Neural cell (in vitro differentiated cells): Measurements from ENCODE around the gene MRPS15. TPM values are rescaled to one million over a fixed set of nuclear protein-coding genes. Genes with fewer than 3 reads are reported as not detected.

Experiments
- H2AFZ ChIP-seq: fragments of 200-600, 300-800 bp; sonication (generic), shearing (Covaris generic); 2 replicates; pipeline ENCODE4 v1.6.0; 2014; ENCODE audit warnings: low read depth, mild to moderate bottlenecking, antibody characterized with exemption, low read length, moderate library complexity
- H3F3A ChIP-seq: fragments of 200-600 bp; shearing (Covaris generic); 2 replicates; pipeline ENCODE4 v1.6.1; 2016; ENCODE audit warnings: mild to moderate bottlenecking, moderate library complexity, mixed read lengths, antibody characterized with exemption, low read length; ENCODE audit not compliant: insufficient read depth, poor library complexity, severe bottlenecking
- H3K27ac ChIP-seq: fragments of 200-600, 300-800 bp; sonication (generic), shearing (Covaris generic); 2 replicates; pipeline ENCODE4 v1.5.1; 2014; ENCODE audit warnings: mild to moderate bottlenecking, low read length, moderate library complexity
- H3K27me3 ChIP-seq: fragments of 300-800, 200-600 bp; sonication (generic), shearing (Covaris generic); 2 replicates; pipeline ENCODE4 v1.6.0; 2014; ENCODE audit warnings: mild to moderate bottlenecking, low read depth, low read length, moderate library complexity; ENCODE audit not compliant: insufficient read depth
- H3K36me3 ChIP-seq: fragments of 300-800, 200-600 bp; sonication (generic), shearing (Covaris generic); 2 replicates; pipeline ENCODE4 v1.5.1; 2014; ENCODE audit warnings: mild to moderate bottlenecking, antibody characterized with exemption, low read length, moderate library complexity; ENCODE audit not compliant: insufficient read depth
- H3K4me2 ChIP-seq: fragments of 300-800, 200-600 bp; sonication (generic), shearing (Covaris generic); 2 replicates; pipeline ENCODE4 v1.6.0; 2014; ENCODE audit warnings: mild to moderate bottlenecking, low read length
- H3K4me3 ChIP-seq: fragments of 300-800, 200-600 bp; sonication (generic), shearing (Covaris generic); 2 replicates; pipeline ENCODE4 v1.5.1; 2014; ENCODE audit warnings: mild to moderate bottlenecking, low read length, moderate library complexity
- H3K79me2 ChIP-seq: fragments of 200-600 bp; shearing (Covaris generic); replicated peaks from 2 replicates; pipeline ENCODE4 v1.6.0; 2014; ENCODE audit warnings: mild to moderate bottlenecking, low read length, moderate library complexity; ENCODE audit not compliant: insufficient read depth
- H3K9ac ChIP-seq: fragments of 300-800, 200-600 bp; sonication (generic), shearing (Covaris generic); 2 replicates; pipeline ENCODE4 v1.6.1; 2016; ENCODE audit warnings: mild to moderate bottlenecking, low read length, mixed read lengths
- H3K9me2 ChIP-seq: fragments of 200-600 bp; shearing (Covaris generic); 2 replicates; pipeline ENCODE4 v1.6.1; 2016; ENCODE audit warnings: mild to moderate bottlenecking, low read length, mixed read lengths; ENCODE audit not compliant: insufficient read depth
- H3K9me3 ChIP-seq: fragments of 200-600, 300-800 bp; sonication (generic), shearing (Covaris generic); 2 replicates; pipeline ENCODE4 v1.6.1; 2016; ENCODE audit warnings: mild to moderate bottlenecking, mixed run types, low read length, moderate library complexity, mixed read lengths
- H4K20me1 ChIP-seq: fragments of 200-600 bp; shearing (Covaris generic); 2 replicates; pipeline ENCODE4 v1.6.1; 2016; ENCODE audit warnings: mild to moderate bottlenecking, mixed run types; ENCODE audit not compliant: insufficient read depth
- CTCF ChIP-seq: fragments of 450-650 bp; IDR thresholded peaks from 2 replicates; pipeline ENCODE4 v1.5.1; 2014; ENCODE audit warnings: antibody characterized with exemption, mild to moderate bottlenecking, moderate library complexity; ENCODE audit not compliant: poor library complexity, severe bottlenecking
- EP300 ChIP-seq: fragments of 450-650 bp; conservative IDR thresholded peaks from 2 replicates; pipeline ENCODE4 v1.6.1; 2014; ENCODE audit warnings: antibody characterized with exemption, mild to moderate bottlenecking, moderate library complexity; ENCODE audit not compliant: poor library complexity, severe bottlenecking
- EZH2 ChIP-seq: fragments of 200-600, 300-800 bp; shearing (Covaris generic), sonication (generic); IDR thresholded peaks from 2 replicates; pipeline ENCODE4 v1.6.1; 2014; ENCODE audit warnings: antibody characterized with exemption, low read length, borderline replicate concordance, mild to moderate bottlenecking; ENCODE audit not compliant: insufficient read depth, poor library complexity, severe bottlenecking
- MXI1 ChIP-seq: fragments of 450-650 bp; conservative IDR thresholded peaks from 2 replicates; pipeline ENCODE4 v1.6.1; 2014; ENCODE audit warnings: antibody characterized with exemption, mild to moderate bottlenecking; ENCODE audit not compliant: poor library complexity, severe bottlenecking
- POLR2AphosphoS5 ChIP-seq: IDR thresholded peaks from 2 replicates; pipeline ENCODE4 v1.6.1; 2012
- RAD21 ChIP-seq: fragments of 450-650 bp; conservative IDR thresholded peaks from 2 replicates; pipeline ENCODE4 v1.6.1; 2014; ENCODE audit warnings: antibody characterized with exemption, mild to moderate bottlenecking, moderate library complexity
- REST ChIP-seq: IDR thresholded peaks from 2 replicates; pipeline ENCODE4 v1.6.1; 2012; ENCODE audit warnings: borderline replicate concordance
- SMC3 ChIP-seq: fragments of 450-650 bp; conservative IDR thresholded peaks from 2 replicates; pipeline ENCODE4 v1.6.1; 2014; ENCODE audit warnings: antibody characterized with exemption, mild to moderate bottlenecking, moderate library complexity; ENCODE audit not compliant: poor library complexity
- TAF1 ChIP-seq: IDR thresholded peaks from 2 replicates; pipeline ENCODE4 v1.6.1; 2012; ENCODE audit warnings: low read depth
- polyA plus RNA-seq: library from polyadenylated mRNA; depleted of rRNA; stranded (reverse); fragments of >200 nt; gene quantifications from 2 replicates; pipeline ENCODE4 v1.2.3, GENCODE V29; 2014

MRPS15 gene
- polyA plus RNA-seq, 1 donor from 2014 or later, result 65.6 TPM

- no peak overlapping the region for H3K9ac ChIP-seq
- no peak overlapping the region for H2AFZ ChIP-seq
- H3K27ac ChIP-seq, result no peak overlapping the region
- H3K9me3 ChIP-seq, result no peaks in the 10 kb centered on the region
- H4K20me1 ChIP-seq, result no peaks in the 10 kb centered on the region
- no peak overlapping the region for H3K4me3 ChIP-seq
- no peaks in the 10 kb centered on the region for H3K9me2 ChIP-seq
- H3K27me3 ChIP-seq, result no peaks in the 10 kb centered on the region
- H3K79me2 ChIP-seq, result peaks cover 9% of the 10 kb centered on the region
- TF ChIP-seq POLR2AphosphoS5 (no peak), SMC3 (no peak), EZH2 (no peak), REST (no peak), TAF1 (no peak), EP300 (no peak), CTCF (no peak), RAD21 (no peak), MXI1 (no peak)
- no peak overlapping the region for H3K4me2 ChIP-seq
- H3F3A ChIP-seq, result no peaks in the 10 kb centered on the region
- no peaks in the 10 kb centered on the region for H3K36me3 ChIP-seq
Measured at GRCh38 chr1:36446746-36447145, 17.4 kb downstream of the MRPS15 start.

DNA sequence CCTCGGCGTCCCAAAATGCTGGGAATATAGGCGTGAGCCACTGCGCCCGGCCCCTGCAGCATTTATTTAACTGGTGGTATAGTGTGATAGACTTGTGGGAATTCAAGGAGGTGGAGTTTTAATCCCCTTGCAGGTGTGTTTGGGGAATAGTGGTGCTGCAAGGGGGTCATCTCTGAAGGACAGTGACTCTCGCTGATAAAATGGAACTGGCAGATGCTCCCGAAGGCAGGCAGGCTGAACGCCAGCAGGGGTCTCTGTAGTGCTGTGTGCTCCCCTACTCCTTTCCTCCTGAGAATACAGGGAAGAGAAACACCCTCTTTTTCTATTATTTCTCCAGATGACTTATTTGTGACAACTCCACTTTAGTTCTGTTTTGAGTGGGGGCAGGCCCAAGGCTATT is 17.9 kb downstream of the MRPS15 start:
- Histone ChIP-seq H3K27me3 (no peaks in the 10 kb centered on the region), H3K9me3 (no peaks in the 10 kb centered on the region), H3K79me2 (peaks cover 9% of the 10 kb centered on the region), H2AFZ (no peak overlapping the region), H3K4me2 (no peak overlapping the region), H3K27ac (no peak overlapping the region), H3K36me3 (no peaks in the 10 kb centered on the region), H3K9ac (no peak overlapping the region), H3K4me3 (no peak overlapping the region), H4K20me1 (no peaks in the 10 kb centered on the region), H3K9me2 (no peaks in the 10 kb centered on the region), H3F3A (no peaks in the 10 kb centered on the region)
- TF ChIP-seq EP300, result no peak
- no peak for TF ChIP-seq MXI1
- no peak for TF ChIP-seq POLR2AphosphoS5
- peak; percentile 51 for TF ChIP-seq RAD21
- TF ChIP-seq REST, result no peak
- peak; percentile 52 for TF ChIP-seq SMC3
- TF ChIP-seq CTCF, result peak; percentile 57
